Muscle of back (tissue), 11 donors: Measurements from ENCODE around the gene SPACA5. TPM values are rescaled to one million over a fixed set of nuclear protein-coding genes. Genes with fewer than 3 reads are reported as not detected.
"Not testable (repeated sequence)": the region's sequence is repeated elsewhere in the genome, so short reads cannot be mapped to it uniquely, and the experiment has no call there.

Experiments
- DNase-seq, 3 donors: peaks; one replicate each; pipeline versions ENCODE4 v3.0.0 to v3.0.0-alpha.2; 2013
- polyA plus RNA-seq, 10 donors: library from polyadenylated mRNA; unstranded; fragments of 120-200 nt; gene quantifications; one replicate each; pipeline ENCODE4 v1.2.1, GENCODE V29; 2013; ENCODE audit not compliant: insufficient read length in 10 of 10

Gene SPACA5
- polyA plus RNA-seq, 10 donors, result 0.49 TPM; not detected in 9

- peak; percentile 66 to 94 (median 80) for DNase-seq
Observed at GRCh38 chrX:48021026-48021900, 14.5 kb downstream of the SPACA5 start.

DNA sequence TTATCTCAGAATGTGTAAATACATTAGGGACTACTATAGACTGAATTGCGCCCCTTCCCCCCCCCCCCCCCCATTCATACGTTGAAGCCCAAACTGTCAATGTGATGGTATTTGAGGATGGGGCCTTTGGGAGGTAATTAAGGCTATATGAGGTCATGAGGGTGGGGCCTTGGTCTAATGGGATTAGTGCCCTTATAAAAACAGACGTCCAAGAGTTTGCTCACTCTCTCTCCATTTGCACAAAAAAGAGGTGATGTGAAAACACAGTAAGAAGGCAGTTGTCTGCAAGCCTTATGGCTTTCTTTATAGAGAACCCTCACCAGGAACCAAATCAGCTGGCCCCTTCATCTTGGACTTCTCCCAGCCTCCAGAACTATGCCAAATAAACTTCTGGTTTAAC, 15.3 kb downstream of the SPACA5 start:
- DNase-seq, result no peak

DNA sequence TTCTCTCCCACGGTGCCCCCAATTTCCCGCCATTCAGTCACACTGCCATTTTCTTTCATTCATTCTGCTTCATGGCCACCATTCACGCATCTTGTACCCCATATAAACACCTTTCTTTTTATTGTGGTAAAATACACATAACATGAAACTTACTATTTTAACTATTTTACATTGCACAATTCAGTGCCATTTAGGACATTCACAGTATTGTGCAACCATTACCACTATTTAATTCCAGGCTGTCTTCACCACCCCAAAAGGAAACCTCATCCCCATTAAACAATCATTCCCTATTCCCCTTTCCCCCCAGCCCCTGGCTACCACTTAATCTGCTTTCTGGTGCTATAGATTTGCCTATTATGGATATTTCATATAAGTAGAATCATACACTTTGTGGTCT, 15.9 kb downstream of the SPACA5 start:
- no peak for DNase-seq

DNA sequence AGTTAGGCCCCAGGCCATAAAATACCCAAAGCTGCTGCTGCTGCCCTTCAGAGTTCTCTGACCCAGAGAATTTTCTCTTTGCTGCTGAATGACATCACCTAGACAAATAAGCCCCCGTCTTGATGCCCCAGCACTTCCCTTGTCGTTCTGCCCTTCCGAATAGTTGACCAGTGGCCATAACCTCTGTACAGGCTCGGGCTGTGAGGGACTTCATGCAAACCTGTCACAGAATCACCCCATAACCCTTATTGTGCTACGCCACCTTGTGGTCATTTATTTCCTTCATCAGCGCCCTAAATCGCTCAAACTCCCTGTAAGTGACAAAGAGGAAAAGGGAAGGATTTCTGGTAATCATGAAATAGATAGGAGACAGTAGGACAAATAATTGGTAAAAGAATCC, 18.8 kb downstream of the SPACA5 start:
- peak in 2 of 3 donors; percentile 44 to 73 for DNase-seq

- peak in 1 of 3 donors; percentile 10 for DNase-seq
Observed at GRCh38 chrX:48027545-48027944, 20.8 kb downstream of the SPACA5 start.

- no peak for DNase-seq
Observed at GRCh38 chrX:48028091-48028490, 21.3 kb downstream of the SPACA5 start.

DNA sequence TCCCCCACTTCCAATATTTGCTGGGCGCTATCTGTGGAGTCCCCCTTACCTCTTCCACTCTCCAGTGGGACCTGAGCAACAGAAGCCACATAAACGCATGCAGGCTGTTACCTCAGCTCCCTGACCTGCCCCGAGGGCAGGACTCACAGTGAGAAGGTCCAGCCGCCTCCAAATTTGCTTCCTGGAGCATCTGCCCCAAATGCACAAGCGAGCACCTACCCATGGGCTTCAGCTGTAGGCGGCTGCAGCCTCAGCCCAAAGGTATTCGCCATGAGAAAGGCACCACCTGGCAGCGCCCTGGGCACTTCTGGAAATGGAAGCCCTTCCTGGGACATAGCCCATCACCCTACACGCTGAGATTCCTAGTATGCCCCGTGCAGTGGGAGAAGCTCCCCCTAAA, 23.4 kb downstream of the SPACA5 start:
- no peak for DNase-seq

GRCh38 chrX:48030641-48031173, 23.9 kb downstream of the SPACA5 start:
- DNase-seq, result not testable (repeated sequence)

DNA sequence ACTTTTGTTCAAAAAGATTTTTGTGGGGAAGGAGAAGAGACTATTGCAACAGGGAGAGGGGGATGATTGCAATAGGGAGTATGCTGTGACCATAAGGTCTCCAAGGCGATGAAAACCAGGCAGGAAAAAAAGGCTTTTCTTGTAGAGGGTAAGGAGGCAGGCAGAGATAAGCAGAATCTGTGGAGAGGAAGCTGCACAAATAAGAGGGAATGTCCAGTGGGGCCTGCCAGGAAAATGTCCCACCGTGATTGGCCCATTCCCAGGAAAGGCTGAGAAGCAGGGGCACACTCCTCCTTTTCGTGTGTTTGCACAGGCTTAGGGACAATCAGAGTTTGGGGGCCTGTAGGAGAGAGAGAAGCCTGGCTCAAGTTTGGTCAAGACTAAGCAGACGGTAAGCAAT, 29.1 kb downstream of the SPACA5 start:
- no peak for DNase-seq

DNA sequence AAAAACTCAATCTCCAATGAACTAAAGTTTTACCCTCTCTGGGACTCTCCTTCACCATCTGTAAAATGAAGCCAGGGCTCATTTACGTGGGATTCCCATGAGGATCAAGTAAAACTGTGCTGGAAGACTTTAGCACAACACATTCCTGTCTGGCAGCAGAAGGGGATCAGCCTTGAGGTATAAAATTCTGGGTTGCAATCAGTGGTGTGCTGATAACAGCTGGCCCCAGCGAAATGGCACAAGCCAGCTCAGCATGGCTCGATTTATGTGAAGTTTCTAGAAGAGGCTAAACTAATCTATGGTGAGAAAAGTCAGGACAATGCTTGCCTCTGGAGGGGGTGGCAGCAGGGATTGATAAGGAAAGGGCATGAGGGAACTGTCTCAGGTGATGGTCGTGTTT, 36.3 kb downstream of the SPACA5 start:
- no peak for DNase-seq

- peak in 2 of 3 donors; percentile 28 to 59 for DNase-seq
Observed at GRCh38 chrX:48045410-48046311, 38.9 kb downstream of the SPACA5 start.

DNA sequence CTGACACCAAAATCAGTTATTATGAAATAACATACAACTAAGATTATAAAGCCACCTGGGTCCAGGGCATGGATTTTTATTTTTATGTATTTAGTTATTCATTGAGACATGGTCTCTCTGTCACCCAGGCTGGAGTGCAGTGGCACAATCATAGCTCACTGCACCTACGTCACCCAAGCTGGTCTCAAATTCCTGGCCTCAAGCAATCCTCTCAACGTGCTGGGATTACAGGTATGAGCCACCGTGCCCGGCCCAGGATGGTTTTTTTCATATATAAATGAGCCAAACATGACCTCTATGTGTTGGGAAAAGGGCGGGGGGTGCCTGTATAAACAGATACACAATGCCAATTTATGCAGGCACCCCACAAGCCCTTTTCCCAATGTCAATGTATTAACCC, 40.1 kb downstream of the SPACA5 start:
- no peak for DNase-seq

GRCh38 chrX:48058621-48059295, 52.0 kb downstream of the SPACA5 start:
- DNase-seq, result no peak

- DNase-seq, result no peak
Observed at GRCh38 chrX:48059296-48059639, 52.5 kb downstream of the SPACA5 start.

Other genes starting within 250 kb of the SPACA5 start
- 1 to 10 TPM; 3.3 to 6.1 (median 4.4) TPM for gene ZNF81, start 170.1 kb upstream of the SPACA5 start, polyA plus RNA-seq
- gene ZNF182, start 3.0 kb upstream of the SPACA5 start, polyA plus RNA-seq, result 1 to 10 TPM; 4.2 to 6.9 (median 5.2) TPM
- gene ZNF630, start 64.7 kb downstream of the SPACA5 start, polyA plus RNA-seq, result 1 to 10 TPM in 9 of 10 donors, under 1 TPM in 1; 0.88 to 3.7 (median 2.1) TPM
- gene SPACA5B, start 123.6 kb downstream of the SPACA5 start, polyA plus RNA-seq, result not detected
- gene SSX5, start 189.8 kb downstream of the SPACA5 start, polyA plus RNA-seq, result not detected
- not detected for gene SSX1, start 248.4 kb downstream of the SPACA5 start, polyA plus RNA-seq